ENCODE data around the gene DACH1. TPM values are rescaled to one million over a fixed set of nuclear protein-coding genes. Genes with fewer than 3 reads are reported as not detected.

DACH1 gene
- total and polyA plus RNA-seq, 2 of the 13 experiments (the other 11 are each of a cell fraction or from before 2014, with no cell fraction given), result not detected

- ChIA-PET CTCF (ENCODE audit: low intra/inter-chr PET ratio, low total read pairs) (no interaction called here), POLR2A (no interaction called here)
- Histone ChIP-seq H3K4me2 (ENCODE audit: low read depth, low read length) (no peak overlapping the region), H3K36me3 (replicated peaks in 1 of 2; ENCODE audit: control insufficient read depth in 1 of 2, insufficient read depth in 2 of 2, low read length in 2 of 2) (no peaks in the 10 kb centered on the region), H3K27ac (ENCODE audit: extremely low read length, insufficient read depth, low read length) (no peak overlapping the region), H3K9ac (ENCODE audit: insufficient read depth, low read depth, low read length) (no peak overlapping the region), H3K4me3 (replicated peaks in 1 of 3; ENCODE audit: insufficient read depth in 1 of 3, low read depth in 2 of 3, low read length in 3 of 3) (no peak overlapping the region), H3K4me1 (ENCODE audit: insufficient read depth, low read length) (no peaks in the 10 kb centered on the region), H3K9me3 (ENCODE audit: low read length) (no peaks in the 10 kb centered on the region), H3K79me2 (ENCODE audit: insufficient read depth, low read length) (no peaks in the 10 kb centered on the region), H4K20me1 (ENCODE audit: insufficient read depth, low read length) (no peaks in the 10 kb centered on the region), H3K27me3 (ENCODE audit: control insufficient read depth in 1 of 2, insufficient read depth in 2 of 2, low read length in 2 of 2) (no peaks in the 10 kb centered on the region), H2AFZ (ENCODE audit: low read length) (no peak overlapping the region)
- FAIRE-seq (no peak), ATAC-seq (no peak), DNase-seq (ENCODE audit: low spot score) (no peak)
- BruUV-seq (replicated peaks), result no TSS peak
- 0% methylated on average over 1 of the region's 1 CpG for WGBS (ENCODE audit: low lambda C conversion rate)
- in situ Hi-C loops (cut with HindIII; ENCODE audit: extremely low pct_ligation_motif_present, low pct_unique_long_range_greater_than_20kb), result no loop called here
- intact Hi-C loops (cut with micrococcal nuclease; ENCODE audit: unreplicated experiment), result no loop called here
- TF ChIP-seq POLR2AphosphoS2 (IDR thresholded peaks at IDR 0.05; ENCODE audit: low read depth, low read length), result no peak
- no peak for TF ChIP-seq PRDM15 (CRISPR knock-in tag; IDR thresholded peaks at IDR 0.05)
- no peak for TF ChIP-seq ZNF142 (CRISPR knock-in tag; IDR thresholded peaks at IDR 0.05)
- TF ChIP-seq, protein P1, sequence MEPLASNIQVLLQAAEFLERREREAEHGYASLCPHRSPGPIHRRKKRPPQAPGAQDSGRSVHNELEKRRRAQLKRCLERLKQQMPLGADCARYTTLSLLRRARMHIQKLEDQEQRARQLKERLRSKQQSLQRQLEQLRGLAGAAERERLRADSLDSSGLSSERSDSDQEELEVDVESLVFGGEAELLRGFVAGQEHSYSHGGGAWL (CRISPR knock-in tag; IDR thresholded peaks at IDR 0.05), result no peak
- TF ChIP-seq, protein P2, sequence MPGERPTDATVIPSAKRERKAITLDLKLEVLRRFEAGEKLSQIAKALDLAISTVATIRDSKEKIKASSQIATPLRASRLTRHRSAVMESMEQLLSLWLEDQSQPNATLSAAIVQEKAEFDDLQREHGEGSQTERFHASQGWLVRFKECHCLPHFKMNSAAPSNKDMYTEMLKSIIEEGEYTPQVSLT (CRISPR knock-in tag; IDR thresholded peaks at IDR 0.05; ENCODE audit: borderline replicate concordance, low read depth), result no peak
- TF ChIP-seq, protein P3, sequence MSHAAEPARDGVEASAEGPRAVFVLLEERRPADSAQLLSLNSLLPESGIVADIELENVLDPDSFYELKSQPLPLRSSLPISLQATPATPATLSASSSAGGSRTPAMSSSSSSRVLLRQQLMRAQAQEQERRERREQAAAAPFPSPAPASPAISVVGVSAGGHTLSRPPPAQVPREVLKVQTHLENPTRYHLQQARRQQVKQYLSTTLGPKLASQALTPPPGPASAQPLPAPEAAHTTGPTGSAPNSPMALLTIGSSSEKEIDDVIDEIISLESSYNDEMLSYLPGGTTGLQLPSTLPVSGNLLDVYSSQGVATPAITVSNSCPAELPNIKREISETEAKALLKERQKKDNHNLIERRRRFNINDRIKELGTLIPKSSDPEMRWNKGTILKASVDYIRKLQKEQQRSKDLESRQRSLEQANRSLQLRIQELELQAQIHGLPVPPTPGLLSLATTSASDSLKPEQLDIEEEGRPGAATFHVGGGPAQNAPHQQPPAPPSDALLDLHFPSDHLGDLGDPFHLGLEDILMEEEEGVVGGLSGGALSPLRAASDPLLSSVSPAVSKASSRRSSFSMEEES (CRISPR knock-in tag; IDR thresholded peaks at IDR 0.05), result no peak
- TF ChIP-seq FOXM1 (CRISPR knock-in tag; IDR thresholded peaks at IDR 0.05), result no peak
- TF ChIP-seq ETV5 (CRISPR knock-in tag; IDR thresholded peaks at IDR 0.05; ENCODE audit: borderline replicate concordance), result no peak
- no peak for TF ChIP-seq ZNF343 (CRISPR knock-in tag; IDR thresholded peaks at IDR 0.05)
- TF ChIP-seq ATRX (CRISPR knock-in tag; IDR thresholded peaks at IDR 0.05; ENCODE audit: borderline replicate concordance), result no peak
- TF ChIP-seq ZNF747 (CRISPR knock-in tag; IDR thresholded peaks at IDR 0.05; ENCODE audit: borderline replicate concordance), result no peak
- no peak for TF ChIP-seq NFRKB (IDR thresholded peaks at IDR 0.05)
These were observed 91.0 kb downstream of the DACH1 start for GRCh38 chr13:71775966-71776365.

All from HepG2 (cell line).